HG02571 (cell line): ENCODE results near the gene IL13RA1.
A peak's percentile ranks its signal among the peaks of the same experiment; 100 is the strongest.
"Not testable (repeated sequence)": the region's sequence is repeated elsewhere in the genome, so short reads cannot be mapped to it uniquely, and the experiment has no call there.

ENCODE experiments used
- ATAC-seq: cut with Tn5 transposase; IDR thresholded peaks from one replicate; pipeline ENCODE4 v1.9.1; 2021; ENCODE audit warnings: mild to moderate bottlenecking, moderate library complexity; ENCODE audit not compliant: unreplicated experiment

Gene IL13RA1

GRCh38 chrX:118772051-118772450, 44.6 kb downstream of the IL13RA1 start:
- ATAC-seq, result no peak

GRCh38 chrX:118773782-118774181, 46.4 kb downstream of the IL13RA1 start:
- ATAC-seq, result no peak

DNA sequence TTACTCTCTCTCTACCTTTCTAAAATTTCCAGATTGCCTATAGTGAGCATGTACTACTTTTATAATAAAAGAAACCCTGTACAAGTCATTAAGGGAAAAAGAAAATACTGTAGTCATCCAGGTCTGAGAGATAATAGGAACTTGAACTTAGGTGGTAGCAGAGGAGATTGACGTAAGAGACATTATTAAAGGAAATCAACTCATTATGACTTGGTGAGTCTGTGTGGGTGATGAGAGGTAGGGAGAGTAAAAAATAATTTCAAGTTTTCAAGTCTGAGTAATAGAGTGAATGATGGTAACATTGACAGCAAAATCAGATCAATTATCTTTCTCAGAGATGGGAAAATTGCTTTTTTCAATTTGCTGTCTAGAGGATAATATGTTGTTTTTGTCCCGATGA, 52.2 kb downstream of the IL13RA1 start:
- ATAC-seq, result no peak

- ATAC-seq, result no peak
These were observed 53.1 kb downstream of the IL13RA1 start for GRCh38 chrX:118780509-118780908.

DNA sequence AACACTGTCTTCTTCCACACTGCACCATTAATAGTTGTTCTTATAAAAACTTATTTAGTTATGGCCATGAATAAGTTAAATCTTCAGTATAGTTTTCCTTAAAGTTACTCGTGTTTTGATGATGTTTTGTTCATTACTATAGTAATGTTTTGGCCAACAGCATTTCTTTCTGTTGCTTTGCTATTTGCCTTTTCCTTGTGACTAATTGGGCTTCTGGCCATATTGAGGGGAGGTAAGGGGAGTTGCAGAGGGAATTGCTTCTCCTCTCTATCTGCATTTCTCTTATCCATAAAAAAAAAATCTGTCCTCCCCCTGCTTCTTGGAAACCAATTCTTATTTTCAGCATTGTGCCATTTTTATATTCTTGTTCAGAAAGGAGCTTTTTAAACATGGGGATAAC, 53.5 kb downstream of the IL13RA1 start:
- no peak for ATAC-seq

DNA sequence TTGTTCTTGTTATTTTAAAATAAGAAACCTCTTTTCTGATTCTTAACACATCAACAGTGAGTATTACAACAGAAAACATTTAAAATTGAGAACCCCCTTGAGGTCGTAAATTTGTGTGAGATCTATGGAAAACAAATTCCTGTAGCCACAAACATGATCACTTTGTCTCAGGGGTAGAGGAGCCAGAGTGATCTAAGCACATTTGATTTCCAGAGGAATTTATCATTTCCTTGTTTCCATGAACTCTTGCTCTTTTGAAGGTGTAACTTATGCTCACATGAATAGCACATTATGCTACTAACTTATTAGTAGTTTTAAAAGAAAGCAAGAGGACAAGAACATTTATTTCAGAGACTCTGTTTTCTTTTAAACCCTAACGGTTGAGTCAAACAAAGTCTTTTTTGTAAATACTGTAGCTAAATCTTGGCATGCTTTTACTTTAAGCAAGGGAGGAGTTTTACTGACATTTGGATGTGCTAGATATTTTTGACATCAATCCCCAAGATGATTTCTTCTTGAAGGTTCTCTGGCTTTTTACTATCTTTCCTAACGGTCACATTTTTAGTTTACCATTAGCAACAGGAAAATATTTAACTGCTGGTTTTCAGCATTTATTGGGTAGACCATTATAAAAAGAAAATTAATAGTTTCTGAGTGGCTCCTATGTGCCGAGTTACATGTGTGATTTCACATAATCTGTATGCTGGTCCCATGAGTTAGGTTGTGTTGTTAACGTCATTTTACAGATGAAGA, 68.3 kb downstream of the IL13RA1 start:
- ATAC-seq, result no peak

DNA sequence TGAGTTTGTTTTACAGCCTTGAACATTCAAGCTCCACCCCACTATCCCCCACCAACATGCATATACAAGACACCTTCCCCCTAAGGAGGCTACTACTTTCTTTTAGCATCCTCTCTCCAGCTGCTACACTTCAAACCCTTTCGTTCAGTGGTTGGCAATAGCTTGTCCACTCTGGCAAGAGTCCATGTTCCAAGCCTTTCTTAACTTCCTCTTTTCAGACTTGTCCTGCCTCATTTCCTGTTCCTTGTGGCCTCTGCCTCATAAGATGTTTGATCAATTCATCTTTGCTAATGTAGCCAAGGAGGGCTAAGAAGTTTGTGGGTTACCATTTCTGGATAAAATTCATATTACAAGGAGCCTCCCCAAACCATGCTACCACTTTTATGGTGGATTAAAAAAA, 75.5 kb downstream of the IL13RA1 start:
- ATAC-seq, result no peak

DNA sequence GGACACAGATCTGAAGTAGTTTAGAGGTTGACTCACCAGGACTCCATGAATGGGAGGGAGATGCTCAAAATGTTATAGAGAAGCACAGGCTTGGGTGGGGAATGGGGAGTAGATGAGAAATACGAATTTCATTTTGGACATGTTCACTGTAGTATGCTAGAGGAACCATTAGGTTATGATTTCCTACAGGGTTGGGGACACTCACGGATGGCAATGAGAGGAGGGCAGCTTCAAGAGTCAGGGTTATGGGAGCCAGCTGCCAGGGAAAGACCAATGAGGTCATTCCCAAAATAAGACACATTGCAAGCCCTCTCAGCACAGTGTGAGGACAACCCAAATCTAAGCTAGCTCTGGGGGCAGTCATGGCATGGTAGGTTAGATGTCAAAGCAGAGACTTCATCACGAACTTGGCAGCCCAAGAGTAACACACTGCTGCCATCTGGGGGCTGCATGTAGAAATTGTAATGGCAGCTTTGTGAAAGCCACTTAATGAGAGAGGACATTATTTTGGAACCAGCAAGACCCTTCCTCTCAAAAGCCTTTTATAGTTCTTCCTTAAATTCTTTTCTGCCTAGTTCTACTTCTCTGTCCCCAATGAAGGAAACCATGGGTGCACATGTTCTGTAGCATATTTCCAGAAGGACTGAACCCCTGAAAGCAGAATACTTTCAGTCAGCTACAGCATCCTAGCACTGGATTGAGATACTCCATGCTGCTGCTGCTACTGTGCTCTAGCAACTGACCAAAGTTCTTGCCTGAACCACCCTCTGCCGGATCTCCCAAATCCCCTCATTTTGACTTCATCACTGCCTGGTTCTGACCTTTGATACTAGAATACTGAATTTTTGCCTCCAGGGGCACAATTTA, 80.0 kb downstream of the IL13RA1 start:
- no peak for ATAC-seq

- not testable (repeated sequence) for ATAC-seq
These were observed 89.9 kb downstream of the IL13RA1 start for GRCh38 chrX:118817257-118817656.

DNA sequence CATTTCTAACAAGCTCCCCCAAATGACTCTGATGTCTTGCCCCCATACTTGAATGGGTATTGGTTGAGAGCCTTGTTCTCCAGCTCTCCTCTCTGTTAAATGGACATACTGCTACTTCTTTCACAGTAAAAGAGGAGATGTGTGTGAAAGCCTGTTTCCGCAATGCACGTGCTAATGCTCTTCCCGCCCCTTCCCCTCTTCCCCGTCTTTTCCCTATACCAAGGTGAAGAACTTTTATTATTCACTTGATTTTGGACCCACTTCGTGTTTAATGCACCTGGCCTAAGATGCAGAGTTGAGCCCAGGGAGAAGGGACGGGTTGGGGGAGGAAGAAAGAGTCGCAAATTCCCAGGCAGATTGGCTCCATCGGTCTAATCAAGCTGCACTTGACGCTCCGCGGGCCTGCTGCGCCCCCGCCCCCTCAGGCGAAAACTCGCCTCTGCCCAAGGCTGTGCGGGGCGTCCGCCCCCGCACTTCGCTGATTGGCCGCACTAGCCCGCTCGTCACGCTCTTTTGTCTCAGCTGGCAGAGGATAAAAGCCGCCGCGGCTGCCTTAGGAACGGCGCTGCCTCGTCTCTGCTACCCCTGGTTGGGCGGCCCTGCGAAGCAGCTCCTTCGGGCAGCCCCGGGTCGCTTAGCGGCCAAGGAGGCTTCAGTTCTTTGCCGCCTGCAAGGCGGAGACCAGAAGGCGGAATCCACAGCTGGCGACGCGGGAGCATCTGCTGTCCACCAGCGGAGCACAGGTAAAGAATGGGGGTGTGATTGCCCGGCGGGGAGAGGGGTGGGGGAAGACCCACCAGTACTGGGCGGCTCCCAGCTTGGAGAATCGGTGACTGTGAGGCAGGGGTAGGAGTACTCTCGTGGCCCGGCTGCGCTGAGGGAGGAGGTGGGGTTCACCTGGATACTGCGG, 96.1 kb downstream of the IL13RA1 start, which contains the start of gene ZCCHC12:
Gene ZCCHC12 (plus strand): TSS at position 562 of the 910 bp plus-strand sequence. CDS start 1,421 bp downstream, outside the sequence.
- ATAC-seq, result no peak

GRCh38 chrX:118824173-118824730, 96.8 kb downstream of the IL13RA1 start:
- no peak for ATAC-seq

DNA sequence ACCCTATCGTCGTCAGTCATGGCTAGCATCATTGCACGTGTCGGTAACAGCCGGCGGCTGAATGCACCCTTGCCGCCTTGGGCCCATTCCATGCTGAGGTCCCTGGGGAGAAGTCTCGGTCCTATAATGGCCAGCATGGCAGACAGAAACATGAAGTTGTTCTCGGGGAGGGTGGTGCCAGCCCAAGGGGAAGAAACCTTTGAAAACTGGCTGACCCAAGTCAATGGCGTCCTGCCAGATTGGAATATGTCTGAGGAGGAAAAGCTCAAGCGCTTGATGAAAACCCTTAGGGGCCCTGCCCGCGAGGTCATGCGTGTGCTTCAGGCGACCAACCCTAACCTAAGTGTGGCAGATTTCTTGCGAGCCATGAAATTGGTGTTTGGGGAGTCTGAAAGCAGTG, 97.8 kb downstream of the IL13RA1 start:
- ATAC-seq, result no peak

- peak; percentile 66 for ATAC-seq
These were observed 112.0 kb downstream of the IL13RA1 start for GRCh38 chrX:118839334-118839958.
